ENCODE results near the gene SLK. TPM values are rescaled to one million over a fixed set of nuclear protein-coding genes. Genes with fewer than 3 reads are reported as not detected.

SLK gene
- total and polyA plus RNA-seq, 12 donors, result 6.7 to 75.4 (median 30.6) TPM

DNA sequence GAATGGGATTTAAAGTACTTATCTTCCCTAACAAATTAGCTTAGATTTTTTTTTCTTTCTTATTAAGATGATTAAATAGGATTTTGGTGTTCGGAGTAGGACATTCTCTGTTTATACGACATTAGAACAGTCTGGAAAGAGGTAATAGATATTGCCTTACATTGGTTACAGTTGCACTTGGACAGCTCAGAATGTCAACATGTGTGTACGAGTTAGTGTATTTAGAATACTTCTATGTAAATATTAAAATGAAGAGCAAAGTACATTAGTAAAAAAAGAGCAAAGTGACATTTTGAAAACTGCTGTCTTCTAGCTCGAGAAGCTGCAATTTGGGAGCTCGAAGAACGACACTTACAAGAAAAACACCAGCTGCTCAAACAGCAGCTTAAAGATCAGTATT is 51.5 kb downstream of the SLK start:
- no peak for DNase-seq
- no peaks in the 10 kb centered on the region for H3K4me1 ChIP-seq (replicated peaks in 1 of 2)
- TF ChIP-seq, protein P1, sequence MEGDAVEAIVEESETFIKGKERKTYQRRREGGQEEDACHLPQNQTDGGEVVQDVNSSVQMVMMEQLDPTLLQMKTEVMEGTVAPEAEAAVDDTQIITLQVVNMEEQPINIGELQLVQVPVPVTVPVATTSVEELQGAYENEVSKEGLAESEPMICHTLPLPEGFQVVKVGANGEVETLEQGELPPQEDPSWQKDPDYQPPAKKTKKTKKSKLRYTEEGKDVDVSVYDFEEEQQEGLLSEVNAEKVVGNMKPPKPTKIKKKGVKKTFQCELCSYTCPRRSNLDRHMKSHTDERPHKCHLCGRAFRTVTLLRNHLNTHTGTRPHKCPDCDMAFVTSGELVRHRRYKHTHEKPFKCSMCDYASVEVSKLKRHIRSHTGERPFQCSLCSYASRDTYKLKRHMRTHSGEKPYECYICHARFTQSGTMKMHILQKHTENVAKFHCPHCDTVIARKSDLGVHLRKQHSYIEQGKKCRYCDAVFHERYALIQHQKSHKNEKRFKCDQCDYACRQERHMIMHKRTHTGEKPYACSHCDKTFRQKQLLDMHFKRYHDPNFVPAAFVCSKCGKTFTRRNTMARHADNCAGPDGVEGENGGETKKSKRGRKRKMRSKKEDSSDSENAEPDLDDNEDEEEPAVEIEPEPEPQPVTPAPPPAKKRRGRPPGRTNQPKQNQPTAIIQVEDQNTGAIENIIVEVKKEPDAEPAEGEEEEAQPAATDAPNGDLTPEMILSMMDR (IDR thresholded peaks at IDR 0.05), result no peak
- TF ChIP-seq POLR2A (IDR thresholded peaks at IDR 0.05), result no peak
- WGBS, 4 donors, result 92 to 95% (median 93%) methylated on average over 6 of the region's 6 CpGs
- H3K27me3 ChIP-seq, result no peaks in the 10 kb centered on the region
- peaks cover 0 to 42% of the 10 kb centered on the region in 2 donors for H3K36me3 ChIP-seq (replicated peaks in 1 of 2)
- intact Hi-C loops (cut with DNase I), result no loop called here
- H3K27ac ChIP-seq, result no peak overlapping the region
- H3K4me3 ChIP-seq, result no peak overlapping the region
- H3K9me3 ChIP-seq (replicated peaks in 1 of 3), result no peaks in the 10 kb centered on the region

DNA sequence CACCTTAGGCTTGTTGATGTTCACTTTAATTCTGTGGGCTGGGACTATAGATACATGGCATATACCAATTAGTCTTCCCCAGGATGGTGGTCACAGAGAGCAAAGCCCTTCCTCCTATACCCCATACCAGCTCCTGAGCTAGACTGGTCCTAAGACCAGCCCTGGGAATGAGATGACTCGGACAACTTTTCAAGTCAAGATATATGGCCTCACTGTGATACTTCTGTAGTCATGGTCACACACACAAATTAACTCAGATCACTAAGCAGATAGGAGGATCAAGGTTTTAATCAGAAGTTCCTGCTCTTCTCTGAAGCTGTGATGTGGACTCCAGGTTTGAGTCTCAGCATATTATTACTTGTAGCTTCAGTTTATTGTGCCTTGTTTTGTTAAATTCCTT is 53.1 kb downstream of the SLK start:
- no peaks in the 10 kb centered on the region for H3K27me3 ChIP-seq
- H3K9me3 ChIP-seq (replicated peaks in 1 of 3), result no peaks in the 10 kb centered on the region
- intact Hi-C loops (cut with DNase I), result no loop called here
- H3K27ac ChIP-seq, result no peak overlapping the region
- H3K4me3 ChIP-seq, result no peak overlapping the region
- no peak for DNase-seq
- H3K36me3 ChIP-seq (replicated peaks in 1 of 2), result peaks cover 0 to 53% of the 10 kb centered on the region in 2 donors
- 43 to 78% (median 58%) methylated on average over 1 of the region's 1 CpG for WGBS, 4 donors
- TF ChIP-seq POLR2A (IDR thresholded peaks at IDR 0.05), result no peak
- TF ChIP-seq, protein P1 (IDR thresholded peaks at IDR 0.05), result no peak
- H3K4me1 ChIP-seq (replicated peaks in 1 of 2), result no peaks in the 10 kb centered on the region

DNA sequence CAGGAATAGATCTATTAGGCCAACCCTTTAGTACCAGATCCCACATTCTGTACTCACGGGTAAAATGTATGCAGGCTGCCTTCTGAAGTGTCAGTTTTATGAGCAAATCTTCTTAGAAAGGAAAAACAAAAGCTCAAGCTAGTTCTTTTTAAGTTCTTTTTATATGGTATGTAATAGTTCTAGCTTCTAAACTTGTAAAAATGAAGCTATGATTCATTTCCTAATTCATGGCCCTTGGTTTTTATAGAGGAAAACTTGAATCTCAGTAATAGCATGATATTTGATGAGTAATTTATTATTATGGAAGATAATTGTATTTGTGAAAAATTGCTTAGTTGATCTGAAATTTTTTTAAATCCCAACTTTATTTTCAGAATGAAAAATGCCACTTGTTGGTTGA is 54.3 kb downstream of the SLK start:
- intact Hi-C loops (cut with DNase I), result no loop called here
- 95 to 97% (median 96%) methylated on average over 1 of the region's 1 CpG for WGBS, 4 donors
- no peaks in the 10 kb centered on the region for H3K27me3 ChIP-seq
- H3K27ac ChIP-seq, result no peak overlapping the region
- H3K36me3 ChIP-seq (replicated peaks in 1 of 2), result peaks cover 0 to 64% of the 10 kb centered on the region in 2 donors
- DNase-seq, result no peak
- H3K4me1 ChIP-seq (replicated peaks in 1 of 2), result no peaks in the 10 kb centered on the region
- no peak overlapping the region for H3K4me3 ChIP-seq
- TF ChIP-seq POLR2A (IDR thresholded peaks at IDR 0.05), result no peak
- TF ChIP-seq, protein P1 (IDR thresholded peaks at IDR 0.05), result no peak
- no peaks in the 10 kb centered on the region for H3K9me3 ChIP-seq (replicated peaks in 1 of 3)

- H3K4me1 ChIP-seq (replicated peaks in 1 of 2), result no peaks in the 10 kb centered on the region
- intact Hi-C loops (cut with DNase I), result no loop called here
- H3K36me3 ChIP-seq (replicated peaks in 1 of 2), result peaks cover 0 to 67% of the 10 kb centered on the region in 2 donors
- no peaks in the 10 kb centered on the region for H3K27me3 ChIP-seq
- no peak overlapping the region for H3K27ac ChIP-seq
- 90 to 98% (median 94%) methylated on average over 5 of the region's 5 CpGs for WGBS, 4 donors
- TF ChIP-seq, protein P1 (IDR thresholded peaks at IDR 0.05), result no peak
- TF ChIP-seq POLR2A (IDR thresholded peaks at IDR 0.05), result no peak
- DNase-seq, result no peak
- no peaks in the 10 kb centered on the region for H3K9me3 ChIP-seq (replicated peaks in 1 of 3)
- no peak overlapping the region for H3K4me3 ChIP-seq
These were observed 55.1 kb downstream of the SLK start for GRCh38 chr10:104022026-104022425.
